HFF-Myc (cell line): ENCODE measurements around the gene AKT3.

Experiments
- DNase-seq: peaks from one replicate; pipeline ENCODE4 v3.0.0-alpha.2; 2011; ENCODE audit warnings: low read depth; ENCODE audit errors: extremely low read depth
- H3K4me3 ChIP-seq: replicated peaks from 2 replicates; pipeline ENCODE4 v1.5.1; 2011; ENCODE audit warnings: low read depth, mild to moderate bottlenecking, control low read depth, low read length
- TF ChIP-seq, protein P1 (sequence below): IDR thresholded peaks from 2 replicates; pipeline ENCODE4 v1.5.1; 2012; ENCODE audit warnings: mild to moderate bottlenecking, low read depth, low read length, control low read depth; ENCODE audit errors: missing control alignments

Gene AKT3

DNA sequence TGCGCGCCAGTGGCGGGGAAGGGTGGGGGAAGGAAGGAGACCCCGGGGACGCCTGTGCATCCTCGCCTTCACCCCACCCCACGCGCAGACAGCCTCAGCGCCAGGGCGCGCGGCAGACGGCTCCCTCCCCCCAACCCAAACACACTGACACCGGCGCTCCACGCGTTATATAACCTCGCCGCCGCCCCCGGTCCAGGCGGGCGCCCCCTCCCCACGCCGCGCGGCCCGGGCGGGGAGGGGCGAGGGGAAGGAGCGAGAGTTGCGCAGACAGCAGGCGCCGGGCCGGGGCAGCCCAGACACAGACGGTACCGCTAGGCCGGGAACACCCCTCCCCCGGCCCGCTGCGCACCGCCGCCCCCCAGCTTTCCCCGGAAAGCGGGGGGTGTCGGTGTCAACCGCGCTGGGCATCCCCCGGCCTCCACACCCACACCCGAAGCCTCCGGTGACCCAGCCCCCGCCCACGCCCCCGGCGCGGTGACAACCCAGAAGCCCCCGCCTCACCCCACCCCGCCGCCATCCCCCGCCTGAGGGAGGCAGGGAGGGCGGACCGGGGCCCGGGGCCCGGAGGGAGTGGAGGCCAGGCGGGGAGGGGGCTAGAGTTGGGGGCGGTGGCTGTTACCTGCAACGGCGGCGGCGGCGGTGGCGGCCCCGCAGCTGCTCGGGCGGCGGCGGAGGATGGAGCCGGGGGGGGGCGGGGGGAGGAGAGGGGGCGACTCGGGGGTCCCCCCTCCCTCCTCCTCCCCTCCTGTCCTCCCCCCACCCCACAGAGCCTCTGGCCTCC is 432 bp downstream of the AKT3 start:
- DNase-seq: no peak
- peak overlapping the region; percentile 60 for H3K4me3 ChIP-seq
- TF ChIP-seq, protein P1, sequence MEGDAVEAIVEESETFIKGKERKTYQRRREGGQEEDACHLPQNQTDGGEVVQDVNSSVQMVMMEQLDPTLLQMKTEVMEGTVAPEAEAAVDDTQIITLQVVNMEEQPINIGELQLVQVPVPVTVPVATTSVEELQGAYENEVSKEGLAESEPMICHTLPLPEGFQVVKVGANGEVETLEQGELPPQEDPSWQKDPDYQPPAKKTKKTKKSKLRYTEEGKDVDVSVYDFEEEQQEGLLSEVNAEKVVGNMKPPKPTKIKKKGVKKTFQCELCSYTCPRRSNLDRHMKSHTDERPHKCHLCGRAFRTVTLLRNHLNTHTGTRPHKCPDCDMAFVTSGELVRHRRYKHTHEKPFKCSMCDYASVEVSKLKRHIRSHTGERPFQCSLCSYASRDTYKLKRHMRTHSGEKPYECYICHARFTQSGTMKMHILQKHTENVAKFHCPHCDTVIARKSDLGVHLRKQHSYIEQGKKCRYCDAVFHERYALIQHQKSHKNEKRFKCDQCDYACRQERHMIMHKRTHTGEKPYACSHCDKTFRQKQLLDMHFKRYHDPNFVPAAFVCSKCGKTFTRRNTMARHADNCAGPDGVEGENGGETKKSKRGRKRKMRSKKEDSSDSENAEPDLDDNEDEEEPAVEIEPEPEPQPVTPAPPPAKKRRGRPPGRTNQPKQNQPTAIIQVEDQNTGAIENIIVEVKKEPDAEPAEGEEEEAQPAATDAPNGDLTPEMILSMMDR: no peak

DNA sequence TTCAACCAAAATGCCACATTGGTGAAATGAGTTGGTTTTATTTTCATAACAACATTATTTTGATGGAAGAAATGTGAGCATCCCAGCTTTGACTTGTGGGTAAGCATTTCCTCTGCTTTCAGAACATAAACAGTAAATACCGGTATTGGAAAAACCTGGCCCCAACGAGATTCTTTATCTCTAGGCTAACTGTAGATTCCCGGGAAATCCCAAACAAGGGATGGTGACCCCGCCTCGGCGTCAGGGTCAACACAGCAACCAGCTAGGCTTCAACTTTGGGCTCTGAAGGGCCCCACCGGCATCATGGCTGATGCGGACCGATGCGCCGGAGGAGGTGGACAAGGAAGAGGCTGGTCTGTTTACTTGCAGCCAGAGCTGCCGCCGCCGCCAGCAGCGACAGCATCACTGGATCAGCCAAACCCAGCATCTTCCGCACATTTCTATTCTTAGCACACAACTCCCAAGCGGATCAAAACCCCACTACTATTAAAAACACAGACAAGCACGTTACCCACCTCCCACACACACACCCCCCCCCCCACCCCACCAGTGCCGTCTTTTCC is 1.1 kb downstream of the AKT3 start:
- no peak for DNase-seq

DNA sequence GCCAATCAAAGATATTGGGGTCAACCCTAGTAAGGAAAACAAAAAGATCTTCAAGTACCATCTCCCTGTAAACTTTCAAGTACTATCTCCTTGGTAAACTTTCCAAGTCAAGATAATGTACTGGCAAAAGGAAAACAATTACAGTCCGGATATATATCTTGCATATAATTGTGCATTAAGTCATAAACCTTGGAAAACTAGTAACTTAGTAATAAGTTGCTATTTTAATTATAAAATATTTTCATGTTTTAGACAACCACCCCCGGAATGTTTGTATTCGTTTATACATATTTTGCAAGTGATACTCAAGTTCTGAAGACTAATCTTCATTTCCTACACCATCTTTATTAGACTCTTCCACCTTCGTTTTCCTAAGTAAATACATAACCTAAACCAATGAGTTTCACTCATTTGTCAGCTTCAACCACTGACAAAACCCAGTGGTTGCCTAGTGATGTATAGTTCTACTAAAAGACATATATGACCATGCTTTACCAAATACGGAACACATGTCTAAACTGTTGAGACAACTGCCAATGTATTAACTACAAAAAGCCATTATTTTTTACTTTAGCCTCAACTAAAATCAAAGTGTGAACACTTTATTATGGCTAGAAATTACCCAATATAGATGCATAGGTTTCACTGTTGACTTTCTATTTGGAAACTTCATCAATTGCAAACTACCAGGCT is 1.7 kb downstream of the AKT3 start:
- H3K4me3 ChIP-seq: peak overlapping the region; percentile 60
- no peak for DNase-seq
- TF ChIP-seq, protein P1: no peak

More for the DNA sequence above, 1.1 kb downstream of the AKT3 start:
- TF ChIP-seq, protein P1: no peak
- peak overlapping the region; percentile 60 for H3K4me3 ChIP-seq

DNA sequence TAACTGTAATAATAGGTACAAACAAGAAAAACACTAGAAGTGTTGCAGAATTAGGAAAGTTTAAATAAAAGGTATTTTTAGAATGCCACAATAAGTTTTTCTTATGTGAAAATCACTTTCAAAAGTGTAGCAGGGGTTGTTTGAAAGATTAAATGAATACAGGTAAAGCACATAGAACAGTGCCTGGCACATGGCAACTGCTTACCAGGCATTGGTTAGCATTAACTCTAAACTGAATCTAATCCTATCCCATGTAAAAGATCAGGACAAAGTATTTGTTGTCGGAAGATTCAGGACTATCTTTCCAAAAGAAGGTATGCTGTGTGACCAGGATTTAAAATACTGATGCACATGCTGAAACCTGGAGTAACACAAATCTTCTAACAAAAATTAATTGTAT is 3.3 kb downstream of the AKT3 start:
- DNase-seq: no peak
- H3K4me3 ChIP-seq: no peak overlapping the region
- TF ChIP-seq, protein P1: no peak

DNA sequence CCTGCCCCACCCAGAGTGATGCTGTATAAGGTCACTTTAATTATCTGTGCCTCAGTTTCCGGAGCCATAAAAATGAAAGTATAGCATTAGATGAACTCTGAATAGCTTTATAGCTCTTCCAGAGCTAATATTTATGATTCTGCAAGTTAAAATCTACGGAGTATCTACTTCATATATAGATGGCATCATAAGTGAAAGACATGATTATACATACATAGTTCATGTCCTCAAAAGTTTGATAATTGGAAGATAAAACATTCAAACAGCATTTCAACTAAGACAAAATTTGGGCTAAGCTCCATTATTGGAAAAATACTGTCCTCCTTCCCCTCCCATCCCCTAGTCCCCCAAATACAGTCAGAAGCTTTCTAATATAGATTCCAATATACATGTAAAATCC is 4.2 kb downstream of the AKT3 start:
- no peak overlapping the region for H3K4me3 ChIP-seq
- no peak for DNase-seq
- TF ChIP-seq, protein P1: no peak

DNA sequence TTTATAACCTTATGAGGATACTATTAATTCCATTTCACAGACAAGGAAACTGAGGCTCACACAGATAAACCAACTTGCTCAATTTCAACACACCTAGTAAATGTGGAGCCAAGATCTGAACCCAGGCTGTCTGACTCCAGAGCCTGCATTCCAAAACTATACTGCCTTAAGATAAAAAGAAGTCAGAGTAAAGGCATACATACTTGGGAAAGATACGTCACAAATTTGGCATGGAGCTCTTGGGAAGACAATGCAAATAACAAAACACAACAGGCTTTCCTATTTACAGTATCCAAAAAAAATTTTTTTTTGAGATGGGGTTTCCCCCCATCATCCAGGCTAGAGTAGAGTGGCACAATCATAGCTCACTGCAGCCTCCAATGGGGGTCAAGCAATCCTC is 5.9 kb downstream of the AKT3 start:
- TF ChIP-seq, protein P1: no peak
- no peak for DNase-seq
- no peak overlapping the region for H3K4me3 ChIP-seq
